Measurements from ENCODE around the gene SERPINB5.

GRCh38 chr18:63470751-63471150 is 6.0 kb upstream of the SERPINB5 start:
- no peak for TF ChIP-seq CTCF (IDR thresholded peaks at IDR 0.05)
- TF ChIP-seq POLR2AphosphoS5 (IDR thresholded peaks at IDR 0.05; ENCODE audit: low read depth, low read length), result no peak
- TF ChIP-seq TCF7L2 (IDR thresholded peaks at IDR 0.05; ENCODE audit: low read depth, low read length), result no peak
